ENCODE measurements around the gene RPS8. TPM values are rescaled to one million over a fixed set of nuclear protein-coding genes. Genes with fewer than 3 reads are reported as not detected.
"Not testable (repeated sequence)": the region's sequence is repeated elsewhere in the genome, so short reads cannot be mapped to it uniquely, and the experiment has no call there.

The RPS8 gene
- total RNA-seq, 1 donor from 2014 or later: 3,387 TPM

- no peak for FAIRE-seq
- no peak for TF ChIP-seq CTCF (IDR thresholded peaks at IDR 0.05; ENCODE audit: insufficient read depth, low read length, severe bottlenecking)
- no peak for DNase-seq (ENCODE audit: low read depth)
Measured at GRCh38 chr1:44788120-44788860, 12.9 kb downstream of the RPS8 start, which contains the start of gene BEST4. Gene BEST4, minus strand, starts transcription at chr1:44788170. Its CDS starts 465 bp downstream, at chr1:44787705.

GRCh38 chr1:44790968-44791801 is 15.8 kb downstream of the RPS8 start:
- FAIRE-seq: peak; percentile 96
- Histone ChIP-seq H3K27me3 (ENCODE audit: control insufficient read depth, insufficient read depth, low read length) (no peaks in the 10 kb centered on the region), H3K36me3 (ENCODE audit: control insufficient read depth, insufficient read depth, low read length) (no peaks in the 10 kb centered on the region), H3K4me3 (ENCODE audit: low read depth, low read length) (no peak overlapping the region)
- TF ChIP-seq CTCF (IDR thresholded peaks at IDR 0.05; ENCODE audit: insufficient read depth, low read length, severe bottlenecking): no peak
- DNase-seq (ENCODE audit: low read depth): no peak

More at GRCh38 chr1:44788120-44788860, 12.9 kb downstream of the RPS8 start, which contains the start of gene BEST4:
- Histone ChIP-seq H3K4me3 (ENCODE audit: low read depth, low read length) (no peak within 1 kb of the TSS), H3K36me3 (ENCODE audit: control insufficient read depth, insufficient read depth, low read length) (no peaks in the 10 kb centered on the region), H3K27me3 (ENCODE audit: control insufficient read depth, insufficient read depth, low read length) (no peaks in the 10 kb centered on the region)

GRCh38 chr1:44792736-44793502 is 17.6 kb downstream of the RPS8 start:
- H3K27me3 ChIP-seq (ENCODE audit: control insufficient read depth, insufficient read depth, low read length): no peaks in the 10 kb centered on the region
- no peaks in the 10 kb centered on the region for H3K36me3 ChIP-seq (ENCODE audit: control insufficient read depth, insufficient read depth, low read length)
- no peak for TF ChIP-seq CTCF (IDR thresholded peaks at IDR 0.05; ENCODE audit: insufficient read depth, low read length, severe bottlenecking)
- no peak for FAIRE-seq
- H3K4me3 ChIP-seq (ENCODE audit: low read depth, low read length): no peak overlapping the region
- DNase-seq (ENCODE audit: low read depth): no peak

- not testable (repeated sequence) for H3K36me3 ChIP-seq (ENCODE audit: control insufficient read depth, insufficient read depth, low read length); H3K4me3 ChIP-seq (ENCODE audit: low read depth, low read length); H3K27me3 ChIP-seq (ENCODE audit: control insufficient read depth, insufficient read depth, low read length); DNase-seq (ENCODE audit: low read depth); FAIRE-seq
Measured at GRCh38 chr1:44797886-44798285, 22.5 kb downstream of the RPS8 start.

- no peaks in the 10 kb centered on the region for H3K27me3 ChIP-seq (ENCODE audit: control insufficient read depth, insufficient read depth, low read length)
- FAIRE-seq (no peak), DNase-seq (ENCODE audit: low read depth) (no peak)
- H3K4me3 ChIP-seq (ENCODE audit: low read depth, low read length): no peak overlapping the region
- TF ChIP-seq CTCF (IDR thresholded peaks at IDR 0.05; ENCODE audit: insufficient read depth, low read length, severe bottlenecking): no peak
- peaks cover 15% of the 10 kb centered on the region for H3K36me3 ChIP-seq (ENCODE audit: control insufficient read depth, insufficient read depth, low read length)
Measured at GRCh38 chr1:44798481-44799365, 23.4 kb downstream of the RPS8 start.

All from bronchial epithelial cell (primary cell).